NCI-H82 (cell line): ENCODE measurements around the gene NFE2L2.
"Not testable (repeated sequence)": the region's sequence is repeated elsewhere in the genome, so short reads cannot be mapped to it uniquely, and the experiment has no call there.

Experiments
- DNase-seq: peaks from one replicate; lab custom pipeline; 2025; lab: John Stamatoyannopoulos, UW

NFE2L2 gene

DNA sequence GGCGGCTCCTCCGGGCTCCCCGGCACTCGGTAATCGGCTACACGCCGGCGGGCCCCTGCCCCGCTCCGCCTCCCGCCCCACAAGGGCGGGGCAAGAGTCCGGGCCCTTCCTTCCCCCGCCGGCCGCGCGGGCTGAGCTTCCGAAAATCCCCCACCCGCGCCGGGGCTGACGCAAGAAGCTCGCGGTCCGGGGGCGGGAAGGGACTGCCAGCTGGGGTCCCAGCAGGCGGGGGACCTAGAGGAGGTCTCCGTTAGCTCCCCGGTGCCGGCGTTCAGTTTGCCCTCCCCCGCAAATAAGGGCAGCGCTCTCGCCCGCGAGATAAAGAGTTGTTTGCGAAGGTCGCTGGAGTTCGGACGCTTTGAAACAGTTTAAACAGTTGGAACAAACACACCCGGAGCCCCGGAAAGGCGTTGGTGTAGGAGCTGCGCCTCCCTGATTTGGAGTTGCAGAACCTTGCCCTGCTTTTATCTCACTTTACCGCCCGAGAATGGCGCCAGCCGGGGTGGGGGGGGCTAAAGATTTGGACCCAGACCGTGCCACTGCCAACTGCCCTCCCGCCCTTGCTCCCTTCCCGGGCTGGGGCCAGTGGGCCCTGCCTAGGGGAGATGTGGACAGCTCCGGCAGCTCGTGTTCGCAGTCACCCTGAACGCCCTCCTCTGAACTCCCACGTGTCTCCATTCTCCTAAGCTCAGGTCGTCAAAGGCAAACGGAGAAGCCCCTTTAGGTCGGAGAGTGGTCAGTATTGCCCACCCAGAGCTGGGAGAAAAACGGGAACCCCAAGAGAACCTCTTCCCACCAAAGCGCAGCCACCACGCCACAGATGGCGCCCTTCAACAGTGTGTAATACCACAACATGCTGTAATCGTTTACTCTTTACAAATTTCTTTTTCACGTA, at the start of gene NFE2L2:
Gene NFE2L2, minus strand, starts transcription at position 35 of the 895 bp plus-strand sequence. CDS start 151 bp downstream, outside the sequence.
- DNase-seq = peak; percentile 93

DNA sequence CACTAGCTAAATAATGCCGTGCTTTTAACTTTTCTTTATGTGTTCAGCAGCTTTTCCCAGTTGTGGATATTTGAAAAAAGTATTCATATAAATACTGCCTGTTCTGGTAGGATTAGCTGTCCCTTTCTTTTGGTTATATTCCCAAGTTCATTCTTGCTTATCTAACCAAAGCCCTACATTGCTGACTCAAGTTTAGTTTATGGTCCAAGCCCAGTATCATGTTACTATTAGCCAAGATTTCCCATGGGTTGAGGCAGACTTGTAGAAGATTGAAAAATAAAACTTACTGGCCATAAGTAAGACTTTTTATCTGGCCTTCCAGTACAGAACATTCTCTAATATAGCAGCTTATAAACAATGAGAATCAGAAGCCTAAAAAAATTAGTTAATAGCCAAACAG, 49.7 kb upstream of the NFE2L2 start:
- no peak for DNase-seq

DNA sequence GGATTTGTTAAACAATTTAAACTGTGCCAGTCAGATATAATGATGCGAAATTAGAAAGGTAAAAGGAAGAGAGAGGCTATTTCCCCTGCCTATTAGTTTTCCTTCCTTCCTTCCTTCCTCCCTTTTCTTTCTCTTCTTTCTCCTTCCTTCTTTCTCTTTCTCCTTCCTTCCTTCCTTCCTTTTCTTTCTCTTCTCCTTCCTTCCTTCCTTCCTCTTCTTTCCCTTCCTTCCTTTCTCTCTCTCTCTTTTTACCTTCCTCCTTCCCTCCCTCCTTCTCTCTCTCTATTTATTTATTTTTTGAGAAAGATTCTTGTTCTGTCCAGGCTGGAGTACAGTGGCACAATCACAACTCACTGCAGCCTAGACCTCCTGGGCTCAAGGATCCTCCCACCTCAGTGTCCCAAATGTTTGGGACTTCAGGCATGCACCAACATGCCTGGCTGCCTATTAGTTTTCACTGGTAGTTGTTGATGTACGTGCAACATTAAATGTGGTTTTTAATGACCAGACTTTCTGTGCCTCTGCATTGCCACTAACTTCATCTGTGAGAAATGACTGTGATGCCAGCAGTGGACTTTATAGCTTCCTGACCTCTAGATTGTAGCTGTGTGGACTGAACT, 48.7 kb upstream of the NFE2L2 start:
- no peak for DNase-seq

DNA sequence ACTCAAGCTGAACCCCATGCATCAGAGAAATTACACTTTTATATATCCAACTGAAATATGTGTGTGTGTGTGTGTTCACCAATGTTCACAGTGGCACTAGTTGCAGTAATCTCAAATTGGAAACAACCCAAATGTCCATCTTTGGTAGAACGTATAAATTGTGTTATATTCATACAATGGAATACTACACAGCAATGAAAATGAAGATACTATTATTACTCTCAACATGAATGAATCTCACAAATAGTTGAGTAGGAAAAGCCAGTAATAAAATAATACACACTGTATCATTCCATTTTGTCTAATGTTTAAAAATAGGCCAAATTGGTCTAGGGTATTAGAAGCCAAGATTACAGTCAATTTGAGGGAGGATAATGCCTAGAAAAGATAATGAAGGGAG, 48.0 kb upstream of the NFE2L2 start:
- no peak for DNase-seq

DNA sequence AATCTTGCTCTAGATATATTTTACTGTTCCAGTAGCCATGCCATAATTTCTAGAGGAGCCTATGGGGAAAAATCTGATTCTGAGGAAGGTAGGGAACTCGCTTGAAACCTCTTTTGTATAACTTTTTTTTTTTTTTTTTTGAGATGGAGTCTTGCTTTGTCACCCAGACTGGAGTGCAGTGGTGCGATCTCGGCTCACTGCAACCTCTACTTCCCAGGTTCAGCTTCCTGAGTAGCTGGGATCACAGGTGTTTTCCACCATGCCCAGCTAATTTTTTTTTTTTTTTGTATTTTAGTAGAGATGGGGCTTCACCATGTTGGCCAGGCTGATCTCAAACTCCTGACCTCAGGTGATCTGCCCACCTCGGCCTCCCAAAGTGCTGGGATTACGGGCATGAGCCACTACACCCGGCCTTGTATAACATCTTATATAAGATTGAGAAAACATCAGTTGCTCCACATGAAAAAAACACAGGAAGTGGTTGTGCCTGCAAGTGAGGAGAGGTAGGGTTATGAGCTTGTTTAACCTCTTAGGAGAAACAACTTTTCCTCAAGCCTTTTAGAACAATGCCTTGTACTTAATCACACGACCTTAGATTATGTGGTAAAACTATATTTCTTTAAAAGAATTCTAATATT, 45.3 kb upstream of the NFE2L2 start:
- not testable (repeated sequence) for DNase-seq

DNA sequence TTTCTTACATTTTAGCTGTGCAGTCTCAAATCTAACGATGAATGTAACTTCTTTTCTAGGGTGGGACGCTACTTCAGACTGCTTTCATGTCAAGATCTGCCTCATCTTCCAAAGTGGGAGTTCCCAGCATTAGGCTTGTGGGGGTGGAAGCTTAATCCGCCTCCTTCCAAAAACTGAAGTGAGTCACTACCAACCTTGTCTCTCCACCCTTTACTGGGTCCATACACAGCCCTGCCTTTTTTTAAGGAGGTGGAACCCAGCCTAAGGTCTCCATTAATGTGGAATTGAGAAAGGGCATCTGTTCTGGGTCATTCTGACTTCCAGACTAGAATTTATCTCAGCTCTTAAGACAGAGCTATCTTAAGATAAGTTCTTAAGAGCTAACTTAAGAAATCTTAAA, 42.0 kb upstream of the NFE2L2 start:
- DNase-seq = no peak

DNA sequence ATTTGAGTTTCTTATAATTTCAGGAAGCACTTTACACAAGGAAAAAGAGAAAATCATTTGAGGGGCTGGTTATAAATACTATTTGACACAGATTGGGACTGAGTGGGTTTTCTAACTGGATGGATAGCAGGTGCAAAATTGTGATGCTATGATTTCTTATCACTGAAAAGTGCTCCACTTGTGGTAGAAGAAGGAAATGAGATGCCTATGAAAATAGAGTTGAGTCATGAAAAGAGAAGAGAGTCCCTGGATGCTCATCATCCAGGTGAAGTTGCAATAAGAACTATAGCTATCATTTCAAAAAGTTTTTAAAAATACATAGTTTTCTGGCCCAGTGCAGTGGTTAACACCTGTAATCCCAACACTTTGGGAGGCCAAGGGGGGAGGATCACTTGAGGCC, 39.4 kb upstream of the NFE2L2 start:
- DNase-seq = no peak

DNA sequence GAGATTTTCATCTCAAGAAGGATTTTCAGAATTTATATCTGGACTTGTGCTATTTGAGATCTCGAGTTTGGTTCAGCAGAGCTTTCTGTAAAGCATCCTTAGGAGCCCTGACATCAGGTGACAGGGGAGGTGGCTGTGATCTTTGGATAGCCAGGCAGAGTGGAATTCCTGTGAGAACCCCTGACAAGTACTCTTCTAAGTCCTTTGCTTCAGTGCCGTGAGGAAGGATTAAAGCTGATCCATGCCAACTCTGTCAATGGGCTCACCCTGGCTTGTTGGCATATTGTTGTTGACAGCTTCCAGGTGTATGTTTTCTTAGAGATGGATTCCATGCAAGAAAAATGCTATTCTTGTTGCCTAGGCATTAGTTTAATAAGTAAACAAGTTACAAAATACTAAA, 38.0 kb upstream of the NFE2L2 start:
- no peak for DNase-seq

DNA sequence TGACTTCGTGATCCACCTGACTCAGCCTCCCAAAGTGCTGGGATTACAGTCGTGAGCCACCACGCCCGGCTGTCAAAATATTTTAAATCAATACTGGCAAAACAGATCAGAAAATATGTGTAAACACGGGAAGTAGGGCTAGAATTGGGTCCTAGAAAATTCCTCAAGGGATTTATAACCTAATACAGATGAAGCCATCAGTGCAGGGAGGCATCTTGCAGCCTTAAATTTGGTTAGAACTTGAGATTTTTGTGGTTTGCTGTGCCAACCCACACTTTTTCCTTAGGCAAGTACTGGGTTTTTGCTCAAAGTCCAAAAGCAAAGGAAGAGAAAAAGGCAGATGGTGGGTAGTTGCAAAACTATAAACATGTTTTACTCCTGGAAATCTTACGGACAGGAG, 33.7 kb upstream of the NFE2L2 start:
- no peak for DNase-seq

DNA sequence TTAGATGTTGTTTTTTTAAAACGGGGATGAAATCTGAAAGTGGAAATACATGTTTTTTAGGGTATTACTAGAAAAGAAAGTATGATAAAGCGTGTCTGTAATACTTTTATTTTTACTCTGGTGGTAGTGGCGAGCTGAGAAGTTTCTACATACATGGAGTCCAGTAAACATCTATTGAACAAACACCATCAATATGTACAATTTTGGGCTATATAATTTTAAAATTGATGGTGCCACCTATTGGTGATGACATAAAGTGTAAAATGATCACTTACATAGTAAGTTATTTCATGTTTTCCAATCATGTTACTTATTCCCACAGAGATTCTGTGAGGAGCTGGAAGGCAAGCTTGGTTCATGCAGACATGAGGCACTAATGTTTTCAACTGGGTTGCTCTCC, 31.5 kb upstream of the NFE2L2 start:
- no peak for DNase-seq

DNA sequence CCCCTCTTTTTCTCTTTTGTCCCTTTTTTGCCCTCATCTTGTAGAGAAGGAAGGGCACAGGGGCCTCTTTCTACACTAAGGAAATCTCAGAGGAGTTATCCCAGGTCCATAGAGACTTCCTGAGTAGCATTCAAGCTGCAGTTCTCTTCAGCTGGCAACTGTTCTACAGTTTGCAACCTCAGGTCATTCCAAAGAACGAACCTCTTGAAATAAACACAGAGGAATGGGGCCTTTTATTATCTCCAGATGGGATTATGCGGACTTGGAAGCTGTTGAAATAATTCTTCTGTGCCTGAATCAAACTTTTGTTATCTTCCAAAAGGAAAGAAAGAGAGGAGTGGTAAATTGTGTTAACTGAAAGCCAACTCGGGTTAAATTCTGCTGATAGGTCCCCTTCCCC, 31.0 kb upstream of the NFE2L2 start:
- no peak for DNase-seq

DNA sequence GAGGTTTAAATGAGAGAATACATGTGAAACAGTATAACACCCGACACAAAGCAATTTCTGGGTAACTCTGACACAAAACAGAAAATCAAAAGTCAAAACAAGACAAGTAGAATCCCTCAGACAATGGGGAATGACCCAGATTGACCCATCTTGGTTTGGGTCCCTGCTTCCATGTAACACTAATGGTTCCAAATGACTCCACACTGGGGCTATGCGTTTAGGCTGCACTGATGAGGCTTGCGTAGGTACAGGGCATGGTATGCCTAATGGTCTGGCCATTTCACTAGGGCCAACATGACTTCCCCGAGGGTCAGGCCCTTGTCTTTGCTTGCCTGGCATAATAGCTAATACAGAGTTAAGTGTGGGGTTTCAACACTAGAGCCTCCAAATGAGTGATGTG, 27.2 kb upstream of the NFE2L2 start:
- no peak for DNase-seq

DNA sequence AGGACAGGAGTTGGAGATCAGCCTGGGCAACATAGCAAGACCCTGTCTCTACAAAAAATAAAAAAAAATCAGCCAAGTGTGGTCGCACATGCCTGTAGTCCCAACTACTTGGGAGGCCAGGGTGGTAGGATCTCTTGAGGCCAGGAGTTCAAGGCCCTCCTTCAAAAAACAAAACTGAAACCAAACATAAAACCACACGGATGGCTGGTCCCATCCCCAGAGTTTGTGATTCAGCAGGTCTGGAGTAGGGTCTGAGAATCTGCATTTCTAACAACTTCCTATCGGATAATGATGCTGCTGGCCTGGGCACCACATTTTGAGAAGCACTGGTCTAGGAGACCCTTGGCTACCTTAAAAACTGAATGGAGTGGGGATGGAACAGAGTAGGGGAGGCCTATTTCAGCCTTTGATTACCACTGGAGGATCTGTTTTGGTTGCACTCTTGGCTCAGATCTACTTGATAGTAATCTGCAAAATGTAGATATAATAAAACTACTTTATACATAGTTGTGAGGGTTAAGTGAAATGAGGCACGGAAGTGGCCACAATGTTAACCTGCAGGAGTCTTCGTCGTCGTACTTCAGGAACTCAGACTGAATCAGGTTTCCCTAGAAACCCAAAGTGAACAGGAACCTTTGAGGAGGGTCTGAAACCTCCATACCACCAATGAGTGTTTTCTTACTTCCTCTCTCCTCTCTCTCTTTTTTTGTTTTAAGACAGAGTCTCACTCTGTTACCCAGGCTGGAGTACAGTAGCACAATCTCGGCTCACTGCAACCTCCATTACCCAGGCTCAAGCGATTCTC, 25.5 kb upstream of the NFE2L2 start:
- DNase-seq = no peak

DNA sequence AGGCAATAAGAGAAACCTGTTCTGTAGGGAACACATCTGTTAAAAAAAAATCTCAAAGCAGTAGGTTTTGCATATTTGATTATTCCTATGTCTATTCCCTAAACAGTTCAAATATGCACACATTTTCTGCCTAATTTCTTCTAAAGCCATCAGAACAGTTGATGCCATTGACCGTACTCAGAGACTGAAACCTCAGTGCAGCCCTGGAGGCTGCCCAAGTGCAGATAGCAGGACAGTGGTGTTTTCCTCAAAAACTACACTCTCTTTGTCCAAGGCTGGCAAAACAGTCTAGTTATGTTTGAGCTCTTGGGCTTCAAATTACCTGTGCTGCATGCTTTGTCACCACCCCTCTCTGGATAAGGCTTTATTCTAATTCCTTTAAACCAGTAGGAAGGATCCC, 23.3 kb upstream of the NFE2L2 start:
- no peak for DNase-seq

DNA sequence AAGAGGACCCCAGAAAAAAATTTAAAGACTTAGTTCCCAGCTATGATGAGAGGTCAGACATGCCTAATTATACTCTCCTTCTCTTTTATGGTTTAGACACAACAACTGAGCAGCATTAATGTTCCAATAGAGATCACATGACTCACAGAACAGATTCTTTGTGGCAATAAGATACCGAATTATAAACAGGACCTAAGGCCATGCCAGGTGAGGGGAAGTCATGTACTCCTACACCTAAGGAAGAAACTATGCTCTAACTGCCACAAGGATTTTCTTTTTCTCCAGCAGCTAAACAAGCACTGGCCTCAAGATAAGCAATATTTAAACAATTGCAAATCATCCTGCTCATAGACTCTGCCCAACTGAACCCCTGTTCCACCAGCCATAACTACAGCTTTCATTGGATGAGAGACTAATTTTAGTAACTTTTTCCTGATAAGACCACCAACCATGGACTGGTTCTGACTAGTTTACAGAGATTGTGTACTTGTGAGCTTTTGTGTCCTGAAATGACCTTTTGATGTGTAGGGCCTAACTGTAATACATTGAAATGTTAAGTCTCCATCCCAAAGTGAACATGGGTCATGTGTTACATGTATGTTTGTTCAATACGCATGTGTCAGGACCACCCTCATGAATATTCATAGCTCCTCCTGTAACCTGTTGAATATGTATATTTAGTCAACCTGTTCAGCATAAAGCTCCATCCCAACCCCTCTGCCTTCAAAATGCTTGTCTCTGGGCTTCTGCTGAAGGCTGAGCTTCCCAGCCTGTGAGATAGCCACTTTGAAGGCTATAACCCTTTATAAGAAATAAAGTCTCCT, 21.6 kb upstream of the NFE2L2 start:
- DNase-seq = no peak

DNA sequence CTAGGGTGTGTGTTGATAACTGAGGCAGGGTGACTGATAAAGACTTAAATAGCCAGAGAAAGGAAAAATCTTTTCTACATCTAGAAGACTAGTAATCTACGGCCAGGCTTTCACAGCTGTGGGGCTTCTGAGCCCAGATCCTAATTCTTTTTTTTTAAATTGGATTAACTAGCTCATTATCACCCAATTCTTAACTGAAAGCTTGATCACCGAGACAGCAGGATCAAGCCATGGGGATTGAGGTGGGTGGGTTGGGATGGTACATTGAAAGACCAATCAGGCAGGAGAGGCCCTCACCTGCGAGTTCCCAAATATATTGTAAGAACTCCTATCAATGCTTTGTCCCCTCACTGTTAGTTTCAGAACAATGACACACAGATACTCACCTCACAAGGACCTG, 20.0 kb upstream of the NFE2L2 start:
- DNase-seq = peak; percentile 94

DNA sequence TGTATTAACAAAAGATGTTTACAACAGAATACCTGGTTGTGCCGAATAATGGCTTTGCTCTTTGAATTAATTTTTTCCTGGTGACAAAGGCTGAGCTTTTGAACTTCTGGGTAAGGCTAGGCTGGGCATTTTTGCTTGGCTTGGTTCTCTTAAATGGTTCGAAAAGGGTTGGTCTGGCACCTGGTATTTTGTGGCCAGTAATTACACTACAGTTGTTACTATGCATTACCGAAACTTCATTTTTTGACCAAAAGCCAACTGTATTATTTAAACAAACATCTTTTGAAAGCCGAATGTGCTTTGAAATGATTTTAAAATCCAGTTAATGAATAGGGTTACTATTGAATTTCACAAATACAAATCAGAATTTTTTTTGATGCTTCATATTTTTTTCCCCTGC, 19.4 kb upstream of the NFE2L2 start:
- DNase-seq = no peak

DNA sequence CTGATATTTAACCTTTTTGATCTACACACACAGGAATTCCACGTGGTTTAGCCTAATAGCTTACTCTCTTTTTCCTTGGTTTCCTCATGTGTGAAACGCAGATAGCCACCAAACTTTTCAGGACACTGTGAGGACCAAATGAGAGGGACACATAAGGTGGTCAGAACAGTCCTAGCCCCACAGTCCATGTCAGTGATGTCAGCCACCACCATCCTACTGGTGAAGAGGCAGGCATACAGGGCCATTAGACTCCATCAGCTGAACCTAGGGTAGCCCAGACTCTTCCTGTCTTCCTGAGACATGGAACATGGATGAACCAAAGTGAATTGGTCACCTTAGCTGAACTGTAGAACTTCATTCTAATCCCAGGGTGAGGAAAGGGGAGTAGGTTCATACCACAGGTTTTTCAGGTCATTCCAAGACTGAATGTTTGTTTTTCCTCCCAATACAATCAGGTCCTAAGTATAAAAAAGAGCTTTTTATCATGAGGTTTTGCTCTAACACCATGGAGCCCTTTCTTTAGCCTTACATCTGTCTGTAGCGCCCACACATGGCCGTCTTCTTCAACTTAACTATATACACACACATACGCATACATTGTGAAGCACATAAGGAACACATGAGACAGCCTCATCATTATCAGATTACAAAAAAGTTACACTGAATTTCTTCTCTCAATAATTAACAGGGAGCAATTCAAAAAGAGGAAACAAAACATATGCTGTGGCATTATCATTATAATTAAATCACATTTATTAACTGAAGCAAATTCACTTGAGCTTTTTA, 18.5 kb upstream of the NFE2L2 start:
- DNase-seq = no peak

DNA sequence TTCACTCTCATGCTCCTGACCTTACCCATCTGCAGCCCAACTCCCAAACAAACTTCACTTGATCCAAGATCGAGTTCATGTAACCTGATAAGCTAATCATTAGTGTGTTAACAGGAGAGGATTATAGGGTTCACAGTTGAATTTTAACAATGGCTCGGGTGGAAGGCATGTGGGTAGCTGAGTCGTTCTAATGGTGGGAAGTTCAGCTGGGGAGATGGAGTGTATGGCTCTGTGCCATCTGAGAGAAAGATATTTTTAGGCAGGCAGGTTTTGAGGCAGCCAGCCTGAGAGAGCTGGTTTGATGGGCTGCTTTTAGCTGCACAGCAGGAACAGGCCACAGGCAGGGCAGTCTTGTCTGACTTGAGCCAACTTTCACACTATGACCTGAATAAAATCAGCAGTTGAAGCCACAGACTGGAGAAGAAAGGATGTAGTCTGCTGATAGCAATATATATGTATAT, 17.7 kb upstream of the NFE2L2 start:
- DNase-seq = peak; percentile 81

DNA sequence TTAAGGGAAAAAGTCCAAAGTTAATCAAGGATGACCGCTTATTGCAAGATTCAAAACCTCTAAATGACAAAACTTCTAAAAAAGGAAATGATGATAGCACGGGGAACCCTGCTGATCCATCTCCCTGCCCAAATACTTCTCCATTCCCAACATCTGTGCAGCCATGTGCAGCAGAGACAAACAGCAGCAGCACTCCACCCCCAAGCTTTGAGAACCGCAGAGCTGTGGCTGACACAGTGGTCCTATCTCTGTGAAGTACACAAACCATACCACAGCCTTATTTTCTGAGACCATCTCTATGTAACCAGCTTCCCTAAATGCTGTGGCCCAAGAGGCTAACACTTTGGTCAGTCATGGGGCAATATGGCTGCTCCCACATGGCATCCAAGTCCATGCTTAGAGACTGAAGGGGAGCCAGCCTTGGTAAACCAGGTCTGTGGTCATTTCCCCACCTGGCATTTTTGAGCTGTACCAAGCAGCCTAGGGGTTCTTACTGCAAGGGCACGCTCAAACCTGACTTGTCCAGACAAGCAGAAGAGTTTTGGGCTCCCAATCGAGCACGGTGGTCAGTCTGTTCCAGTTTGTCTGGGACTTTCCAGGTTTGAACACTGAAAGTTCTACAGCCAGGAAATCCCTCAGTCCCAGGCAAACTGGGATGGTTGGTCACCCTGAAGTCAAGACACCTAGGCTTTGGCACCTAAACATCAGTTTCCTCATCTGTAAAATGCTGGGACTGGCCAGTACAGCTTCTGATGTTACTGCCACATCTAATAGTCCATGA, 17.1 kb upstream of the NFE2L2 start:
- no peak for DNase-seq
